Hepatocyte (in vitro differentiated cells): ENCODE results near the gene PITX2. TPM values are rescaled to one million over a fixed set of nuclear protein-coding genes. Genes with fewer than 3 reads are reported as not detected.

Experiments used
- DNase-seq: peaks from one replicate; pipeline ENCODE4 v3.0.0-alpha.2; 2016; ENCODE audit warnings: low spot score
- H2AFZ ChIP-seq: fragments of 200-600 bp; sonication (generic); 2 replicates; pipeline ENCODE4 v1.6.0; 2016; ENCODE audit warnings: antibody characterized with exemption, mild to moderate bottlenecking
- H3K27ac ChIP-seq: fragments of 200-600 bp; sonication (generic); 2 replicates; pipeline ENCODE4 v1.5.1; 2016; ENCODE audit warnings: mild to moderate bottlenecking
- H3K27me3 ChIP-seq: fragments of 200-600 bp; sonication (generic); 2 replicates; pipeline ENCODE4 v1.6.1; 2016
- H3K36me3 ChIP-seq: fragments of 200-600 bp; sonication (generic); replicated peaks from 2 replicates; pipeline ENCODE4 v1.5.1; 2016; ENCODE audit warnings: low read depth; ENCODE audit not compliant: insufficient read depth
- H3K4me1 ChIP-seq: fragments of 200-600 bp; sonication (generic); 2 replicates; pipeline ENCODE4 v1.5.1; 2016; ENCODE audit warnings: mild to moderate bottlenecking, moderate library complexity; ENCODE audit not compliant: insufficient read depth
- H3K4me2 ChIP-seq: fragments of 200-600 bp; sonication (generic); 2 replicates; pipeline ENCODE4 v1.6.0; 2016
- H3K4me3 ChIP-seq: fragments of 200-600 bp; sonication (generic); 2 replicates; pipeline ENCODE4 v1.5.1; 2016; ENCODE audit warnings: mild to moderate bottlenecking
- H3K79me2 ChIP-seq: fragments of 200-600 bp; sonication (generic); 2 replicates; pipeline ENCODE4 v1.6.0; 2017; ENCODE audit warnings: mild to moderate bottlenecking
- H3K9me2 ChIP-seq: fragments of 200-600 bp; sonication (generic); replicated peaks from 2 replicates; pipeline ENCODE4 v1.6.0; 2017; ENCODE audit warnings: mild to moderate bottlenecking; ENCODE audit not compliant: insufficient read depth
- H3K9me3 ChIP-seq: fragments of 200-600 bp; sonication (generic); 2 replicates; pipeline ENCODE4 v1.5.1; 2016; ENCODE audit warnings: low read depth, mild to moderate bottlenecking
- H4K20me1 ChIP-seq: fragments of 200-600 bp; sonication (generic); 2 replicates; pipeline ENCODE4 v1.6.0; 2016; ENCODE audit warnings: mild to moderate bottlenecking; ENCODE audit not compliant: insufficient read depth, poor library complexity, severe bottlenecking
- EZH2 ChIP-seq: fragments of 200-600 bp; sonication (generic); IDR thresholded peaks from 2 replicates; pipeline ENCODE4 v1.6.1; 2016; ENCODE audit warnings: antibody characterized with exemption, mild to moderate bottlenecking, borderline replicate concordance
- EZH2phosphoT487 ChIP-seq: fragments of 200-600 bp; sonication (generic); IDR thresholded peaks from one replicate; pipeline ENCODE4 v1.6.1; 2018; ENCODE audit warnings: antibody characterized with exemption, mild to moderate bottlenecking, low read depth, moderate library complexity; ENCODE audit not compliant: unreplicated experiment, severe bottlenecking
- WGBS: methylation state at CpG from one replicate; pipeline ENCODE4 v1.1.6; 2016; ENCODE audit warnings: low lambda C conversion rate; ENCODE audit errors: missing lambda C conversion rate; 5-methylcytosine and 5-hydroxymethylcytosine counted together
- polyA plus RNA-seq: library from polyadenylated mRNA; unstranded; fragments of >200 nt; fragmentation: Nextera tagmentation; extraction: Ambion mirVana; gene quantifications from 2 replicates; pipeline ENCODE4 v1.2.1, GENCODE V29; 2016
- total RNA-seq: library from RNA; depleted of rRNA; stranded (reverse); fragments of >200 nt; gene quantifications from 2 replicates; pipeline ENCODE4 v1.2.3, GENCODE V29; 2014
- TF ChIP-seq, protein P1 (sequence below): fragments of 200-600 bp; sonication (generic); IDR thresholded peaks from 2 replicates; pipeline ENCODE4 v1.5.1; 2016; ENCODE audit warnings: antibody characterized with exemption, mild to moderate bottlenecking; ENCODE audit not compliant: poor library complexity

Gene PITX2
- total and polyA plus RNA-seq, 2 experiments from 2014 or later = 80.5 to 147 TPM

- no peak for DNase-seq
- Histone ChIP-seq H4K20me1 (no peaks in the 10 kb centered on the region), H3K79me2 (no peaks in the 10 kb centered on the region), H3K4me1 (no peaks in the 10 kb centered on the region), H3K9me2 (no peaks in the 10 kb centered on the region), H3K27ac (no peak overlapping the region), H3K4me3 (no peak overlapping the region), H3K36me3 (no peaks in the 10 kb centered on the region), H3K4me2 (no peak overlapping the region), H2AFZ (no peak overlapping the region), H3K9me3 (no peaks in the 10 kb centered on the region), H3K27me3 (no peaks in the 10 kb centered on the region)
- 94% methylated on average over 1 of the region's 1 CpG for WGBS
- no peak for TF ChIP-seq EZH2
- TF ChIP-seq, protein P1, sequence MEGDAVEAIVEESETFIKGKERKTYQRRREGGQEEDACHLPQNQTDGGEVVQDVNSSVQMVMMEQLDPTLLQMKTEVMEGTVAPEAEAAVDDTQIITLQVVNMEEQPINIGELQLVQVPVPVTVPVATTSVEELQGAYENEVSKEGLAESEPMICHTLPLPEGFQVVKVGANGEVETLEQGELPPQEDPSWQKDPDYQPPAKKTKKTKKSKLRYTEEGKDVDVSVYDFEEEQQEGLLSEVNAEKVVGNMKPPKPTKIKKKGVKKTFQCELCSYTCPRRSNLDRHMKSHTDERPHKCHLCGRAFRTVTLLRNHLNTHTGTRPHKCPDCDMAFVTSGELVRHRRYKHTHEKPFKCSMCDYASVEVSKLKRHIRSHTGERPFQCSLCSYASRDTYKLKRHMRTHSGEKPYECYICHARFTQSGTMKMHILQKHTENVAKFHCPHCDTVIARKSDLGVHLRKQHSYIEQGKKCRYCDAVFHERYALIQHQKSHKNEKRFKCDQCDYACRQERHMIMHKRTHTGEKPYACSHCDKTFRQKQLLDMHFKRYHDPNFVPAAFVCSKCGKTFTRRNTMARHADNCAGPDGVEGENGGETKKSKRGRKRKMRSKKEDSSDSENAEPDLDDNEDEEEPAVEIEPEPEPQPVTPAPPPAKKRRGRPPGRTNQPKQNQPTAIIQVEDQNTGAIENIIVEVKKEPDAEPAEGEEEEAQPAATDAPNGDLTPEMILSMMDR = no peak
- no peak for TF ChIP-seq EZH2phosphoT487
These were observed 27.3 kb downstream of the PITX2 start for GRCh38 chr4:110595583-110595982.

DNA sequence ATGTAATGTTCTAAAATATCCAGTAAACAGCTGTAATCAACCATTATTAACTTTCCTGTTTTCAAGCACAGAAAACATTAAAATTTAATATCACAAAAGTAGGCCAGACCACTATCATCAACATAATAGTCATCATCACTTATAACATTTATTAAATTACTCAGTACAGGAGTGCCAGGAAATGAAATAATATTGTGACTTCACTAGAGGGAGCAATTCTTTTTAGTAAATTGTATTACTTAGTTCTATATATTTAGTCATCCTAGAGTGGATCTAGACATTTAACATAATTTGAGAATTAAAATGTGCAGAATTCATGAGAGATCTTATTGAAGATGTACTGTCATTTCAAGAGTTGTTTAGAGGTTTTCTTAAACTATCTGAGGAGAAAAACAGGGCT lies 33.6 kb downstream of the PITX2 start:
- no peaks in the 10 kb centered on the region for H3K4me1 ChIP-seq
- no peak overlapping the region for H3K4me2 ChIP-seq
- no peak for TF ChIP-seq EZH2phosphoT487
- TF ChIP-seq, protein P1 = peak; percentile 30

GRCh38 chr4:110587666-110588285 lies 35.1 kb downstream of the PITX2 start:
- WGBS = 96% methylated on average over 32 of the region's 36 CpGs
- H2AFZ ChIP-seq = no peak overlapping the region
- no peak for TF ChIP-seq EZH2phosphoT487
- no peak for TF ChIP-seq EZH2
- TF ChIP-seq, protein P1 = no peak

More for the DNA sequence above, 33.6 kb downstream of the PITX2 start:
- Histone ChIP-seq H3K4me3 (no peak overlapping the region), H3K79me2 (no peaks in the 10 kb centered on the region), H3K36me3 (no peaks in the 10 kb centered on the region), H4K20me1 (no peaks in the 10 kb centered on the region), H3K9me2 (no peaks in the 10 kb centered on the region), H3K27ac (no peak overlapping the region), H3K27me3 (no peaks in the 10 kb centered on the region), H3K9me3 (no peaks in the 10 kb centered on the region), H2AFZ (no peak overlapping the region)
- no peak for DNase-seq

More at GRCh38 chr4:110587666-110588285, 35.1 kb downstream of the PITX2 start:
- no peaks in the 10 kb centered on the region for H3K27me3 ChIP-seq
- H3K9me3 ChIP-seq = no peaks in the 10 kb centered on the region
- H3K4me3 ChIP-seq = no peak overlapping the region
- no peaks in the 10 kb centered on the region for H3K9me2 ChIP-seq
- H4K20me1 ChIP-seq = no peaks in the 10 kb centered on the region
- H3K79me2 ChIP-seq = no peaks in the 10 kb centered on the region
- H3K27ac ChIP-seq = no peak overlapping the region
- no peak overlapping the region for H3K4me2 ChIP-seq
- no peaks in the 10 kb centered on the region for H3K36me3 ChIP-seq
- DNase-seq = no peak
- no peaks in the 10 kb centered on the region for H3K4me1 ChIP-seq
